Mesendoderm (in vitro differentiated cells): ENCODE measurements around the gene BPHL.
"Not testable (repeated sequence)": the region's sequence is repeated elsewhere in the genome, so short reads cannot be mapped to it uniquely, and the experiment has no call there.

Source experiments
- DNase-seq: peaks from one replicate; pipeline ENCODE4 v3.0.0; 2013
- H2AK5ac ChIP-seq: 2 replicates; pipeline ENCODE4 v1.6.1; 2013; ENCODE audit warnings: low read length, inconsistent platforms
- H2BK120ac ChIP-seq: 2 replicates; pipeline ENCODE4 v1.6.1; 2013; ENCODE audit warnings: low read depth, mild to moderate bottlenecking, low read length, moderate library complexity, mixed read lengths
- H2BK15ac ChIP-seq: replicated peaks from 2 replicates; pipeline ENCODE4 v1.6.1; 2013; ENCODE audit warnings: low read depth, mild to moderate bottlenecking, moderate library complexity
- H2BK5ac ChIP-seq: 2 replicates; pipeline ENCODE4 v1.6.1; 2013; ENCODE audit warnings: low read length, inconsistent platforms
- H3K18ac ChIP-seq: 2 replicates; pipeline ENCODE4 v1.6.1; 2013; ENCODE audit warnings: mild to moderate bottlenecking, low read length, mixed read lengths
- H3K23ac ChIP-seq: one replicate; pipeline ENCODE4 v1.6.1; 2013; ENCODE audit warnings: low read length
- H3K27ac ChIP-seq: 2 replicates; pipeline ENCODE4 v1.5.1; 2013; ENCODE audit warnings: low read depth, mild to moderate bottlenecking, inconsistent platforms, low read length, moderate library complexity
- H3K27me3 ChIP-seq: 2 replicates; pipeline ENCODE4 v1.6.1; 2013; ENCODE audit warnings: low read length, control low read depth, mild to moderate bottlenecking, inconsistent platforms; ENCODE audit not compliant: insufficient read depth, poor library complexity
- H3K36me3 ChIP-seq: 2 replicates; pipeline ENCODE4 v1.6.1; 2013; ENCODE audit warnings: low read length, inconsistent platforms; ENCODE audit not compliant: control insufficient read depth, insufficient read depth
- H3K4ac ChIP-seq: one replicate; pipeline ENCODE4 v1.6.1; 2013; ENCODE audit warnings: low read depth, mild to moderate bottlenecking, low read length, moderate library complexity
- H3K4me1 ChIP-seq: 2 replicates; pipeline ENCODE4 v1.6.1; 2013; ENCODE audit warnings: low read depth, low read length, inconsistent platforms; ENCODE audit not compliant: control insufficient read depth
- H3K4me2 ChIP-seq: 2 replicates; pipeline ENCODE4 v1.6.1; 2013; ENCODE audit warnings: low read length
- H3K4me3 ChIP-seq: 2 replicates; pipeline ENCODE4 v1.5.1; 2013; ENCODE audit warnings: mild to moderate bottlenecking, low read length
- H3K56ac ChIP-seq: one replicate; pipeline ENCODE4 v1.6.1; 2013; ENCODE audit warnings: low read length
- H3K79me1 ChIP-seq: 2 replicates; pipeline ENCODE4 v1.6.1; 2013; ENCODE audit warnings: low read length, inconsistent platforms
- H3K79me2 ChIP-seq: 2 replicates; pipeline ENCODE4 v1.6.1; 2013; ENCODE audit warnings: mild to moderate bottlenecking, low read length; ENCODE audit not compliant: control insufficient read depth, insufficient read depth
- H3K9ac ChIP-seq: 2 replicates; pipeline ENCODE4 v1.6.1; 2013; ENCODE audit warnings: low read length, inconsistent platforms
- H4K5ac ChIP-seq: one replicate; pipeline ENCODE4 v1.6.1; 2013; ENCODE audit warnings: low read length
- H4K8ac ChIP-seq: one replicate; pipeline ENCODE4 v1.6.1; 2013; ENCODE audit warnings: low read depth, mild to moderate bottlenecking, control low read depth, low read length, moderate library complexity
- WGBS: extraction: QIAGEN DNeasy Blood & Tissue Kit; methylation state at CpG from one replicate; pipeline ENCODE4 v1.1.7; 2013; ENCODE audit warnings: low lambda C conversion rate, missing lambda C conversion rate; ENCODE audit not compliant: insufficient coverage; ENCODE audit errors: extremely low coverage; 5-methylcytosine and 5-hydroxymethylcytosine counted together

BPHL gene

DNA sequence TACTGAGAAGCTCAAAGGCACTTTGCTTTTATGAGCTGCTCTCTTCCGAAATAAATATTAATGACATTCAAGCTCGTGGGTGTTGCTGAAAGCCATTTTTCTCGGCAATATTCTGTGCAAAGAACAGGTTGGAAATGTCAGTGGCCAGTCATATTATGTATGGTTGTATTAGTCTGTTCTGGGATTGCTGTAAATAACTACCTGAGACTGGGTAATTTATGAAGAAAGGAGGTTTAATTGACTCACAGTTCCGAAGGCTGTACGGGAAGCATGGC is 76.8 kb downstream of the BPHL start:
- Histone ChIP-seq H3K4me3 (no peak overlapping the region), H3K79me1 (no peaks in the 10 kb centered on the region)

DNA sequence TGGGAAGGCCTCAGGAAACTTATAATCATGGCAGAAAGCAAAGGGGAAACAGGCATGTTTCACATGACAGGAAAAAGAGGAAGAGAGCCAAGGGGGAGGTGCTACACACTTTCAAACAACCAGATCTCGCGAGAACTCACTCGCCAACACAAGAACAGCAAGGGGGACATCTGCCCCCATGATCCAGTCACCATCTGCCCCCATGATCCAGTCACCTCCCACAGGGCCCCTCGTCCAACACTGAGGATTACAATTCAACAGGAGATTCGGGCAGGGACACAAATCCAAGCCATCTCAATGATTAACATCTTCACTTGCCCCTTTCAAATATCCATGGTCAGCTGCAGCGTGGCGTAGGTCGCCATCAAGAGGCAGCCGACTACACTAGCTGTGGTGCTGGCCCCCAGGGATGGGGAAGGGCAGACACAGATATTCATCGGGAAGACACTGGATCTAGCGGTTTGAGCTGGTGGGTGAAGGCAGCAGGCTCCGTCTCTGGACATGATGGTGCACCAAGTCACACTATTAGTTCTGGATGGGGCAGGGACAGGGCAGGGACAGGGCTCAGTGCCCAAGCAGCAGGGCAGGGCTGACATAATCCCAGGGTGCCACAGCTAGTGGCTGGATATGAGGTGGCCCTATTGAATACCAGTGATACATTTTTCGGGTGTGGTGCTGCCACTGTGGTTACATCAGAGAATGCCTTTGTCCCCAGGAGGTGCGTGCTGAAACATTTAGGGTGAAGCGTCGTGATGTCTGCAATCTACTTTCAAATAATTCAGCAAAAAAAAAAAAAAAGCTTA is 77.4 kb downstream of the BPHL start:
- Histone ChIP-seq H4K8ac (no peak overlapping the region), H4K5ac (no peak overlapping the region), H2AK5ac (peak overlapping the region; percentile 15), H3K23ac (no peak overlapping the region), H3K27ac (no peak overlapping the region), H3K56ac (peak overlapping the region; percentile 85), H3K27me3 (no peaks in the 10 kb centered on the region), H3K18ac (no peak overlapping the region), H3K4me3 (no peak overlapping the region), H2BK120ac (no peak overlapping the region), H3K4me1 (peaks cover 10% of the 10 kb centered on the region), H3K79me1 (no peaks in the 10 kb centered on the region), H2BK5ac (peak overlapping the region; percentile 51), H3K4ac (no peak overlapping the region), H2BK15ac (no peak overlapping the region), H3K9ac (peak overlapping the region; percentile 48), H3K79me2 (no peaks in the 10 kb centered on the region), H3K36me3 (no peaks in the 10 kb centered on the region), H3K4me2 (no peak overlapping the region)
- peak; percentile 86 for DNase-seq
- no CpG with 5 or more reads among the region's 16 CpGs for WGBS

More for the DNA sequence above, 76.8 kb downstream of the BPHL start:
- H3K36me3 ChIP-seq, result no peaks in the 10 kb centered on the region
- H3K27me3 ChIP-seq, result no peaks in the 10 kb centered on the region
- H2BK5ac ChIP-seq, result peak overlapping the region; percentile 71
- no peaks in the 10 kb centered on the region for H3K79me2 ChIP-seq
- no peak for DNase-seq
- H3K27ac ChIP-seq, result peak overlapping the region; percentile 80
- no CpG with 5 or more reads among the region's 5 CpGs for WGBS
- H2AK5ac ChIP-seq, result no peak overlapping the region
- H3K56ac ChIP-seq, result peak overlapping the region; percentile 85
- no peak overlapping the region for H2BK120ac ChIP-seq
- no peak overlapping the region for H4K5ac ChIP-seq
- no peak overlapping the region for H3K23ac ChIP-seq
- no peak overlapping the region for H4K8ac ChIP-seq
- no peak overlapping the region for H3K4me2 ChIP-seq
- peaks cover 10% of the 10 kb centered on the region for H3K4me1 ChIP-seq
- H2BK15ac ChIP-seq, result no peak overlapping the region
- H3K9ac ChIP-seq, result peak overlapping the region; percentile 48
- peak overlapping the region; percentile 92 for H3K18ac ChIP-seq
- H3K4ac ChIP-seq, result peak overlapping the region; percentile 95

DNA sequence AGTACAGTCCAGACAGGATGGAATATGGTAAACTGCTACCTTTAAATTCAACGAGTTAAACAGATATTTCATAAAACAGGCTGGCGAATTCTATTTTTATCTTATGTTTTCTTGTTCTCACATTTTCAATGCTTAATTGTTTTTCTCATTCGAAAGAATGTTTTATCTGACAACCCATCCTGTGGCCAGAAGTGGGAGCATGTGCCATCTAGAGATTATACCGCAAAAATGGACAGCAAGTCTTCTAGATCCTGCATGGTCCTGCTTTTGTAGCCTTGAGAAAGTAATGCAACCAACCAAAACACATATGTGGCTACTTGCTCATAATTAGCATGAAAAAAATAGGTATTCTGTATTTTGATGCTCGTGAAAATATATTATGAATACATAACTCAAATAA is 78.3 kb downstream of the BPHL start:
- Histone ChIP-seq H3K4me2 (no peak overlapping the region), H3K23ac (no peak overlapping the region), H2AK5ac (no peak overlapping the region), H4K5ac (no peak overlapping the region), H3K79me1 (no peaks in the 10 kb centered on the region), H2BK15ac (no peak overlapping the region), H2BK120ac (no peak overlapping the region), H3K56ac (no peak overlapping the region), H3K79me2 (no peaks in the 10 kb centered on the region), H4K8ac (no peak overlapping the region), H3K18ac (no peak overlapping the region), H3K27me3 (no peaks in the 10 kb centered on the region), H3K27ac (no peak overlapping the region), H3K4me1 (peaks cover 10% of the 10 kb centered on the region), H3K9ac (no peak overlapping the region), H3K36me3 (no peaks in the 10 kb centered on the region), H3K4ac (no peak overlapping the region), H3K4me3 (no peak overlapping the region), H2BK5ac (no peak overlapping the region)
- no peak for DNase-seq
- no CpG with 5 or more reads among the region's 5 CpGs for WGBS

DNA sequence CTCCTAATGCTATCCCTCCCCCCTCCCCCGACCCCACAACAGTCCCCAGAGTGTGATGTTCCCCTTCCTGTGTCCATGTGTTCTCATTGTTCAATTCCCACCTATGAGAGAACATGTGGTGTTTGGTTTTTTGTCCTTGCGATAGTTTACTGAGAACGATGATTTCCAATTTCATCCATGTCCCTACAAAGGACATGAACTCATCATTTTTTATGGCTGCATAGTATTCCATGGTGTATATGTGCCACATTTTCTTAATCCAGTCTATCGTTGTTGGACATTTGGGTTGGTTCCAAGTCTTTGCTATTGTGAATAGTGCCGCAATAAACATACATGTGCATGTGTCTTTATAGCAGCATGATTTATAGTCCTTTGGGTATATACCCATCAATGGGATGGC is 79.2 kb downstream of the BPHL start:
- not testable (repeated sequence) for H3K4me2 ChIP-seq, H3K56ac ChIP-seq
- no CpG with 5 or more reads among the region's 5 CpGs for WGBS

DNA sequence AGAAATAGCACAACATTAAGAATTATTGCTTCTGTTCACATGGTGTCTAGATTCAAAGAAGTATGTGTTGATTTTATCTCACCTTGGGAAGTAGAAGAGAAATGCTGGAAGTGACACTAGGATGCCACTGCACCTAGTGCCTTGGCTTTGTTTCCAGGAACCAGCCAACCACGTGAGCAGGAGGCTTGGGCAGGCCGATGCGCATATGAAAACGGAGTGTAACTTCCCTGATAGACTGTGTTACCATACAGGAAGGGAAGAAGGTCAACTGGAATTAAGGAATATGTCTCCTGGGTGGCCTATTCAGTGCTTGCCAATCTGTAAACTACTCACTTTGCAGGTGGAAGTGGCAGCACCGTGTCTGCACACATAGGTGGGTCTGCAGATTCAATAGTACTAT is 80.9 kb downstream of the BPHL start:
- no peak overlapping the region for H3K9ac ChIP-seq
- H2AK5ac ChIP-seq, result peak overlapping the region; percentile 45
- no peak overlapping the region for H2BK15ac ChIP-seq
- peaks cover 8% of the 10 kb centered on the region for H3K4me1 ChIP-seq
- no peak overlapping the region for H3K4me3 ChIP-seq
- no CpG with 5 or more reads among the region's 5 CpGs for WGBS
- H3K36me3 ChIP-seq, result no peaks in the 10 kb centered on the region
- no peak overlapping the region for H3K4me2 ChIP-seq
- no peak overlapping the region for H3K27ac ChIP-seq
- no peak for DNase-seq
- H3K23ac ChIP-seq, result no peak overlapping the region
- H2BK120ac ChIP-seq, result no peak overlapping the region
- no peaks in the 10 kb centered on the region for H3K79me2 ChIP-seq
- no peak overlapping the region for H3K56ac ChIP-seq
- H2BK5ac ChIP-seq, result no peak overlapping the region
- H3K27me3 ChIP-seq, result no peaks in the 10 kb centered on the region
- H3K4ac ChIP-seq, result no peak overlapping the region
- no peak overlapping the region for H4K8ac ChIP-seq
- no peaks in the 10 kb centered on the region for H3K79me1 ChIP-seq
- H4K5ac ChIP-seq, result no peak overlapping the region
- no peak overlapping the region for H3K18ac ChIP-seq

More for the DNA sequence above, 79.2 kb downstream of the BPHL start:
- not testable (repeated sequence) for H3K36me3 ChIP-seq, H3K79me2 ChIP-seq, H2AK5ac ChIP-seq, H3K4me1 ChIP-seq, H3K4me3 ChIP-seq, H3K18ac ChIP-seq, H3K27ac ChIP-seq, H3K23ac ChIP-seq, H3K9ac ChIP-seq, H2BK120ac ChIP-seq, H4K5ac ChIP-seq, H3K4ac ChIP-seq, H3K79me1 ChIP-seq, H3K27me3 ChIP-seq, H4K8ac ChIP-seq, H2BK5ac ChIP-seq, DNase-seq, H2BK15ac ChIP-seq

DNA sequence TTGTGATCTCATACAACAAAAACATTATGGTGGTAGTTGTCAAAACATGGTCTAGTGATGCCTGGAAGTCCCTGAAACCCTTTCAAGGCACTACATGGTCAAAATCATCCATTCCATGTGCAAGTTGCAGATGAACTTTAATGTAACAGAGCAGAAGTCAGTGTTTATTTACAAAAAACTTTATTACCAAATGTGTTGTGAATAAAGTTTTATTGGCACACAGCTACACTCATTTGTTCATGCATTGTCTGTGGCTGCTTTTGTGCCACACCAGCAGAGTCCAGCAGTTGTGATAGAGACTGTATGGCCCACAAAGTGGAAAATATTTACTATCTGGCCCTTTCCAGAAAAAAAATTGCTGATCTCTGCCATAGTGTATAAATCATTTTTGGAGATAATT is 82.2 kb downstream of the BPHL start:
- Histone ChIP-seq H2BK120ac (no peak overlapping the region), H4K8ac (no peak overlapping the region), H3K9ac (no peak overlapping the region), H2BK15ac (no peak overlapping the region), H2AK5ac (no peak overlapping the region), H3K4me3 (no peak overlapping the region), H3K56ac (no peak overlapping the region), H3K4ac (no peak overlapping the region), H3K4me1 (peaks cover 1% of the 10 kb centered on the region), H3K18ac (no peak overlapping the region), H3K79me1 (no peaks in the 10 kb centered on the region), H3K23ac (no peak overlapping the region), H3K36me3 (no peaks in the 10 kb centered on the region), H4K5ac (no peak overlapping the region), H3K27ac (no peak overlapping the region), H2BK5ac (no peak overlapping the region), H3K27me3 (no peaks in the 10 kb centered on the region), H3K4me2 (no peak overlapping the region), H3K79me2 (no peaks in the 10 kb centered on the region)
- DNase-seq, result no peak
